Liver (tissue), 9 donors: ENCODE measurements around the gene LINGO3. TPM values are rescaled to one million over a fixed set of nuclear protein-coding genes. Genes with fewer than 3 reads are reported as not detected.
"Not testable (repeated sequence)": the region's sequence is repeated elsewhere in the genome, so short reads cannot be mapped to it uniquely, and the experiment has no call there.

ENCODE experiments used
- DNase-seq: peaks from one replicate; pipeline ENCODE4 v3.0.0-alpha.2; 2017; ENCODE audit warnings: low spot score
- H3K27ac ChIP-seq, 2 donors: one replicate each; pipeline ENCODE4 v1.7.0; 2013; ENCODE audit warnings: inconsistent platforms in 2 of 2, low read length in 2 of 2, control low read depth in 1 of 2, low read depth in 1 of 2, mild to moderate bottlenecking in 1 of 2
- H3K27me3 ChIP-seq, 4 donors: one replicate each; pipeline versions ENCODE4 v1.6.1 to v1.7.0; 2013; ENCODE audit warnings: low read length in 3 of 4, inconsistent platforms in 1 of 4, mild to moderate bottlenecking in 1 of 4, moderate library complexity in 1 of 4; ENCODE audit not compliant: control insufficient read depth in 4 of 4, insufficient read depth in 4 of 4
- H3K36me3 ChIP-seq, 4 donors: one replicate each; pipeline versions ENCODE4 v1.6.1 to v1.7.0; 2013; ENCODE audit warnings: low read length in 3 of 4, mild to moderate bottlenecking in 3 of 4, low read depth in 1 of 4, moderate library complexity in 1 of 4; ENCODE audit not compliant: control insufficient read depth in 4 of 4, insufficient read depth in 3 of 4
- H3K4me1 ChIP-seq, 4 donors: one replicate each; pipeline versions ENCODE4 v1.6.1 to v1.7.0; 2013; ENCODE audit warnings: low read length in 3 of 4, mild to moderate bottlenecking in 3 of 4, moderate library complexity in 1 of 4; ENCODE audit not compliant: control insufficient read depth in 4 of 4, insufficient read depth in 4 of 4
- H3K4me3 ChIP-seq, 3 donors: one replicate each; pipeline versions ENCODE4 v1.6.1 to v1.7.0; 2013; ENCODE audit warnings: low read length in 3 of 3, control low read depth in 1 of 3, low read depth in 1 of 3, mild to moderate bottlenecking in 1 of 3
- H3K9ac ChIP-seq, 2 donors: one replicate each; pipeline ENCODE4 v1.7.0; 2013; ENCODE audit warnings: low read length in 2 of 2, mild to moderate bottlenecking in 2 of 2, moderate library complexity in 2 of 2, control low read depth in 1 of 2, low read depth in 1 of 2
- H3K9me3 ChIP-seq, 4 donors: one replicate each; pipeline versions ENCODE4 v1.6.1 to v1.7.0; 2013; ENCODE audit warnings: low read length in 3 of 4; ENCODE audit not compliant: control insufficient read depth in 4 of 4
- ATF3 ChIP-seq: IDR thresholded peaks from 2 replicates; pipeline ENCODE4 v1.6.1; 2016; ENCODE audit warnings: antibody characterized with exemption
- CTCF ChIP-seq: fragments of 150-350 bp; IDR thresholded peaks from 2 replicates; pipeline ENCODE4 v1.5.1; 2017; ENCODE audit warnings: improper control_type of control experiment, low read depth, low read length; ENCODE audit not compliant: missing input control
- EGR1 ChIP-seq, 2 donors: IDR thresholded peaks; 2 replicates each; pipeline ENCODE4 v1.6.1; 2016 to 2018; ENCODE audit warnings: antibody characterized with exemption in 2 of 2, low read depth in 2 of 2
- FOXA1 ChIP-seq: IDR thresholded peaks from 2 replicates; pipeline ENCODE4 v1.6.1; 2016; ENCODE audit warnings: antibody characterized with exemption
- FOXA2 ChIP-seq: IDR thresholded peaks from 2 replicates; pipeline ENCODE4 v1.6.1; 2016; ENCODE audit warnings: antibody characterized with exemption
- GABPA ChIP-seq, 2 donors: IDR thresholded peaks in 1 of 2; conservative IDR thresholded peaks in 1 of 2; 2 replicates each; pipeline ENCODE4 v1.6.1; 2016; ENCODE audit warnings: antibody characterized with exemption in 2 of 2, mild to moderate bottlenecking in 1 of 2, moderate library complexity in 1 of 2
- HNF4A ChIP-seq, 2 donors: conservative IDR thresholded peaks; 2 replicates each; pipeline ENCODE4 v1.6.1; 2016; ENCODE audit warnings: antibody characterized with exemption in 2 of 2, mild to moderate bottlenecking in 2 of 2
- HNF4G ChIP-seq: IDR thresholded peaks from 2 replicates; pipeline ENCODE4 v1.6.1; 2016; ENCODE audit warnings: antibody characterized with exemption
- JUND ChIP-seq, 2 donors: IDR thresholded peaks; 2 replicates each; pipeline ENCODE4 v1.6.1; 2016; ENCODE audit warnings: antibody characterized with exemption in 2 of 2
- MAX ChIP-seq: IDR thresholded peaks from 2 replicates; pipeline ENCODE4 v1.6.1; 2016; ENCODE audit warnings: antibody characterized with exemption
- NR2F2 ChIP-seq: IDR thresholded peaks from 2 replicates; pipeline ENCODE4 v1.6.1; 2016; ENCODE audit warnings: antibody characterized with exemption
- RAD21 ChIP-seq, 2 donors: IDR thresholded peaks; 2 replicates each; pipeline ENCODE4 v1.6.1; 2016; ENCODE audit warnings: antibody characterized with exemption in 2 of 2, mild to moderate bottlenecking in 2 of 2
- RXRA ChIP-seq, 2 donors: IDR thresholded peaks; 2 replicates each; pipeline ENCODE4 v1.6.1; 2017 to 2018; ENCODE audit warnings: antibody characterized with exemption in 2 of 2, mild to moderate bottlenecking in 1 of 2
- SP1 ChIP-seq: IDR thresholded peaks from 2 replicates; pipeline ENCODE4 v1.6.1; 2018; ENCODE audit warnings: antibody characterized with exemption, mild to moderate bottlenecking
- TAF1 ChIP-seq: conservative IDR thresholded peaks from 2 replicates; pipeline ENCODE4 v1.6.1; 2016; ENCODE audit warnings: antibody characterized with exemption, mild to moderate bottlenecking
- YY1 ChIP-seq: IDR thresholded peaks from 2 replicates; pipeline ENCODE4 v1.6.1; 2016; ENCODE audit warnings: antibody characterized with exemption, mild to moderate bottlenecking
- ZBTB33 ChIP-seq: IDR thresholded peaks from 2 replicates; pipeline ENCODE4 v1.6.1; 2016; ENCODE audit warnings: antibody characterized with exemption
- WGBS: extraction: QIAGEN DNeasy Blood & Tissue Kit; methylation state at CpG from one replicate; pipeline ENCODE4 v1.1.7; 2013; 5-methylcytosine and 5-hydroxymethylcytosine counted together
- polyA plus RNA-seq, 2 donors: library from polyadenylated mRNA; stranded (reverse) in 1 of 2; unstranded in 1 of 2; fragments of 200-250 nt in 1 of 2; fragments of >200 nt in 1 of 2; fragmentation: Nextera tagmentation in 1 of 2; extraction: Ambion mirVana in 1 of 2; gene quantifications; one replicate each; pipeline versions ENCODE4 v1.2.1 to v1.2.3, GENCODE V29; 2013 to 2015
- total RNA-seq, 2 donors: library from RNA; depleted of rRNA; stranded (reverse); fragments of >200 nt; gene quantifications; one replicate each; pipeline ENCODE4 v1.2.3, GENCODE V29; 2014
- donor health status: healthy.
- donor health status: healthy.
- donor health status: healthy.
- donor health status: healthy.
- donor health status: healthy.

The LINGO3 gene
- total and polyA plus RNA-seq, 4 donors, result 0.02 to 0.08 (median 0.07) TPM

- H3K27ac ChIP-seq, result no peak overlapping the region
- WGBS, result 90% methylated on average over 16 of the region's 16 CpGs
- TF ChIP-seq MAX, result no peak
- no peak for TF ChIP-seq SP1
- no peak for TF ChIP-seq TAF1
- TF ChIP-seq HNF4A (conservative IDR thresholded peaks at IDR 0.05), result no peak
- TF ChIP-seq FOXA1, result no peak
- TF ChIP-seq RXRA (IDR thresholded peaks at IDR 0.05), result no peak
- no peak for TF ChIP-seq CTCF
- no peak for TF ChIP-seq ZBTB33
- TF ChIP-seq ATF3, result no peak
- TF ChIP-seq YY1, result no peak
- TF ChIP-seq RAD21 (IDR thresholded peaks at IDR 0.05), result no peak
- no peak for TF ChIP-seq EGR1 (IDR thresholded peaks at IDR 0.05; ENCODE audit: low read depth in 2 of 2)
- TF ChIP-seq JUND (IDR thresholded peaks at IDR 0.05), result no peak
- TF ChIP-seq GABPA (IDR thresholded peaks at IDR 0.05 in 1 of 2, conservative IDR thresholded peaks at IDR 0.05 in 1 of 2), result no peak
- no peak for TF ChIP-seq HNF4G
- no peak for TF ChIP-seq NR2F2
- no peak for TF ChIP-seq FOXA2
- no peaks in the 10 kb centered on the region for H3K4me1 ChIP-seq
- peaks cover 0 to 36% (median 17%) of the 10 kb centered on the region in 4 donors for H3K36me3 ChIP-seq
- H3K4me3 ChIP-seq, result no peak overlapping the region
- H3K9ac ChIP-seq, result no peak overlapping the region
- no peaks in the 10 kb centered on the region for H3K27me3 ChIP-seq
- DNase-seq, result no peak
- H3K9me3 ChIP-seq, result no peaks in the 10 kb centered on the region
Observed at GRCh38 chr19:2350656-2351055, 42.7 kb upstream of the LINGO3 start.

- DNase-seq, H3K27ac ChIP-seq: not testable (repeated sequence)
Observed at GRCh38 chr19:2349818-2350217, 41.9 kb upstream of the LINGO3 start.

More at GRCh38 chr19:2349818-2350217, 41.9 kb upstream of the LINGO3 start:
- not testable (repeated sequence) for H3K4me3 ChIP-seq, H3K4me1 ChIP-seq, H3K9ac ChIP-seq, H3K27me3 ChIP-seq, H3K9me3 ChIP-seq
- H3K36me3 ChIP-seq, result peaks cover 0 to 36% (median 17%) of the 10 kb centered on the region in 4 donors
- 95% methylated on average over 24 of the region's 24 CpGs for WGBS
